Adrenal gland (tissue), 12 donors: Measurements from ENCODE around the gene PPP1R16B. TPM values are rescaled to one million over a fixed set of nuclear protein-coding genes. Genes with fewer than 3 reads are reported as not detected.

Source experiments
- DNase-seq, 7 donors: peaks; one replicate each; pipeline ENCODE4 v3.0.0-alpha.2; 2019 to 2020
- H3K27ac ChIP-seq, 5 donors: fragments of 200-600 bp; sonication (generic) in 4 of 5; 1 replicate in 3 of 5; 2 replicates in 2 of 5; pipeline versions ENCODE4 v1.5.1 to v1.8.0; 2016 to 2020; ENCODE audit warnings: mild to moderate bottlenecking in 1 of 5
- H3K27me3 ChIP-seq: fragments of 200-600 bp; 2 replicates; pipeline ENCODE4 v1.8.0; 2021
- H3K36me3 ChIP-seq, 2 donors: fragments of 200-600 bp; replicated peaks in 1 of 2; 1 replicate in 1 of 2; 2 replicates in 1 of 2; pipeline versions ENCODE4 v1.5.1 to v1.8.0; 2018 to 2022
- H3K4me1 ChIP-seq, 2 donors: fragments of 200-600 bp; replicated peaks in 1 of 2; 1 replicate in 1 of 2; 2 replicates in 1 of 2; pipeline versions ENCODE4 v1.5.1 to v1.8.0; 2018 to 2021
- H3K4me3 ChIP-seq, 4 donors: fragments of 200-600 bp; sonication (generic) in 3 of 4; one replicate each; pipeline ENCODE4 v1.5.1; 2016 to 2018
- H3K9me3 ChIP-seq, 3 donors: fragments of 200-600 bp; sonication (generic) in 1 of 3; replicated peaks in 1 of 3; 1 replicate in 2 of 3; 2 replicates in 1 of 3; pipeline versions ENCODE4 v1.5.1 to v1.8.0; 2016 to 2021
- CTCF ChIP-seq, 6 experiments: fragments of 450-650 bp in 4 of 6; fragments of 200-600 bp in 2 of 6; sonication (generic) in 1 of 6; IDR thresholded peaks; 1 replicate in 5 of 6; 2 replicates in 1 of 6; pipeline versions ENCODE4 v1.5.1 to v1.8.0; 2016 to 2021; ENCODE audit warnings: antibody characterized with exemption in 6 of 6, mild to moderate bottlenecking in 2 of 6, moderate library complexity in 1 of 6
- POLR2A ChIP-seq, 2 donors: fragments of 450-650 bp; IDR thresholded peaks; one replicate each; pipeline ENCODE4 v1.6.1; 2017; ENCODE audit warnings: antibody characterized with exemption in 2 of 2, mild to moderate bottlenecking in 2 of 2, moderate library complexity in 1 of 2
- WGBS, 4 donors: extraction: QIAGEN DNeasy Blood & Tissue Kit in 2 of 4; methylation state at CpG; one replicate each; pipeline versions ENCODE4 v1.1.5 to v1.1.7; 2013 to 2017; 5-methylcytosine and 5-hydroxymethylcytosine counted together
- intact Hi-C, 2 donors: fragments of 100-400 bp; cut with DNase I; formaldehyde crosslinking; loops; one replicate each; pipeline versions ENCODE4 v1.14.1 to v1.15.0; 2022 to 2023
- polyA plus RNA-seq, 3 donors: library from polyadenylated mRNA; stranded (reverse); fragments of 200-250 nt in 2 of 3; fragments of 350-450 nt in 1 of 3; fragmentation: Illumina TruSeq in 1 of 3; extraction: RNeasy Lipid Tissue Mini Kit (QIAGEN cat#74804) in 1 of 3; gene quantifications; one replicate each; pipeline ENCODE4 v1.2.3, GENCODE V29; 2013 to 2014
- total RNA-seq, 9 donors: library from RNA; depleted of rRNA in 4 of 9; stranded (reverse); fragments of >200 nt in 4 of 9; fragments of 120-200 nt in 1 of 9; fragmentation: NEBNext Ultra II Directional in 1 of 9; extraction: Animal tissue kit (Norgen Biotek cat#: 25700) in 1 of 9; gene quantifications; one replicate each; pipeline versions ENCODE4 v1.1.0 to v1.2.4, GENCODE V29; 2013 to 2023
- donor health status: healthy with polysubstance abuse.
- donor health status: Bipolar disorder and iron deficiency.
- donor health status: DM: yes; HTN: yes; CAD: no.
- donor health status: DM: no; HTN: no; CAD: no.
- donor health status: DM: no; HTN: no; CAD: no.
- donor health status: DM: yes; HTN: yes; CAD: no.

PPP1R16B gene
- total and polyA plus RNA-seq, 12 donors, result 1.8 to 18.3 (median 9.2) TPM

DNA sequence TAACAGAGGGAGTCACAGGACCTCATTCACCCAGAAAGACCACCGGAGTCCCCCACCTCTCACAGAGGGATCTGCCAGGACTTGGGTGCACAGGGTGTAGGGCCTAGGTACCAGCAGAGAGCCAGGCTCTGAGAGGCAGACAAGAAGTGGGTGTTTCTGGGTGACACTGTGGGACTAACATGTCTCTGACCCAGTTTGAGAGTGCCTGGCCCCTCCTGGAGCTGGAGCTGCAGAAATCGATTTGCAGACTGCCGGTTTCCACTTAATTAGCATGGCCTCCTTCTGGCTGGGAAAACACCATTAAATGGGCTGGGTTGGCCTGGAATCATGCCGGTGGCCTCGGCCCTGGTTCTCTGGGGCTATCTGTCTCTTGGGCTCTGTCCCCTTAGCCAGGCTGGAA is 59.2 kb downstream of the PPP1R16B start:
- H3K27me3 ChIP-seq, result no peaks in the 10 kb centered on the region
- no peaks in the 10 kb centered on the region for H3K4me1 ChIP-seq
- TF ChIP-seq POLR2A (IDR thresholded peaks at IDR 0.05) (no peak), CTCF (IDR thresholded peaks at IDR 0.05) (no peak)
- intact Hi-C loops, result no loop called here
- DNase-seq, result peak in 1 of 7 donors; percentile 58
- H3K27ac ChIP-seq, result no peak overlapping the region
- 78 to 92% (median 81%) methylated on average over 4 to 5 of the region's 5 CpGs for WGBS, 4 donors
- no peak overlapping the region for H3K4me3 ChIP-seq
- no peaks in the 10 kb centered on the region for H3K9me3 ChIP-seq
- no peaks in the 10 kb centered on the region for H3K36me3 ChIP-seq

DNA sequence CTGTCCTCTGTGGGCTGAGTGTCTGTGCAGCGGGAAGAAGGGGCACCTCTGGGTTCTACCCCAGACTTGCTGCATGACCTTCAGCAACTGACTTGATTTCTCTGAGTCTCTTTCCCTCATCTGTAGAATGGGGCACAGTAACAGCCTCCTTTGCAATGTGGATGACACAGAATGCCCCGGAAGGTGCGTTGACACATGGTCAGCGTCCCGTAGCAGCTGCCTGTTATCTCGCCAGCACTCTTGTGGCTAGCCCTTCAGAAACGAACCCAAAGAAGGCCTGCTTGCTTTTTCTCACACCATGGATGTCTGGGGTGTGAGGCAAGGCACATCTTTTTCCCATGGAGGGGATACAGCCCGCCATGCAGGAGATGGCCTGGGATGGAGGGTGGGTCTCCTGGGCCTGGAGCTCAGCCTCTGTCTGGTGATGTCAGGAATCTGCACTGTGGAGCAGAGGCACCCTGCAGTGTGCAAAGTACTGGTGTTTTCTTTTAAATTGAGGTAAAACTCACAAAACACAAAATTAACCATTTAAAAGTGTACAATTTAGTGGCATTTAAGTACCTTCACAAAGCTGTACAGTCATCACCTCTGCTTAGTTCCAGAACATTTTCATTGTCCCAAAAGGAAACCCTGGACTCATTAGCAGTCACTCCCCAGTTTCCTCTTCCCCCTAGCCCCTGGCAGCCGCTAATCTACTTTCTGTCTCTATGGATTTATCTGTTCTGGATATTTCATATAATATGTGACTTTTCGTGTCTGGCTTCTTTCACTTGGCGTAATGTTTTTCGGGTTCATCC is 61.0 kb downstream of the PPP1R16B start:
- 69 to 81% (median 76%) methylated on average over 8 to 12 of the region's 12 CpGs for WGBS, 4 donors
- intact Hi-C loops, result no loop called here
- no peaks in the 10 kb centered on the region for H3K27me3 ChIP-seq
- no peak overlapping the region for H3K4me3 ChIP-seq
- H3K36me3 ChIP-seq, result no peaks in the 10 kb centered on the region
- H3K9me3 ChIP-seq, result no peaks in the 10 kb centered on the region
- H3K4me1 ChIP-seq, result no peaks in the 10 kb centered on the region
- DNase-seq, result peak in 1 of 7 donors; percentile 42
- no peak for TF ChIP-seq CTCF (IDR thresholded peaks at IDR 0.05)
- TF ChIP-seq POLR2A (IDR thresholded peaks at IDR 0.05), result no peak
- peak overlapping the region in 2 of 5 donors; percentile 38 to 47 for H3K27ac ChIP-seq

GRCh38 chr20:38867062-38867359 is 61.5 kb downstream of the PPP1R16B start:
- Histone ChIP-seq H3K9me3 (no peaks in the 10 kb centered on the region), H3K27ac (peak overlapping the region in 1 of 5 donors; percentile 47), H3K4me3 (no peak overlapping the region), H3K4me1 (no peaks in the 10 kb centered on the region), H3K36me3 (no peaks in the 10 kb centered on the region), H3K27me3 (no peaks in the 10 kb centered on the region)
- intact Hi-C loops, result no loop called here
- TF ChIP-seq CTCF (IDR thresholded peaks at IDR 0.05) (no peak), POLR2A (IDR thresholded peaks at IDR 0.05) (no peak)
- 58 to 79% (median 73%) methylated on average over 3 to 4 of the region's 4 CpGs for WGBS, 4 donors
- DNase-seq, result no peak

DNA sequence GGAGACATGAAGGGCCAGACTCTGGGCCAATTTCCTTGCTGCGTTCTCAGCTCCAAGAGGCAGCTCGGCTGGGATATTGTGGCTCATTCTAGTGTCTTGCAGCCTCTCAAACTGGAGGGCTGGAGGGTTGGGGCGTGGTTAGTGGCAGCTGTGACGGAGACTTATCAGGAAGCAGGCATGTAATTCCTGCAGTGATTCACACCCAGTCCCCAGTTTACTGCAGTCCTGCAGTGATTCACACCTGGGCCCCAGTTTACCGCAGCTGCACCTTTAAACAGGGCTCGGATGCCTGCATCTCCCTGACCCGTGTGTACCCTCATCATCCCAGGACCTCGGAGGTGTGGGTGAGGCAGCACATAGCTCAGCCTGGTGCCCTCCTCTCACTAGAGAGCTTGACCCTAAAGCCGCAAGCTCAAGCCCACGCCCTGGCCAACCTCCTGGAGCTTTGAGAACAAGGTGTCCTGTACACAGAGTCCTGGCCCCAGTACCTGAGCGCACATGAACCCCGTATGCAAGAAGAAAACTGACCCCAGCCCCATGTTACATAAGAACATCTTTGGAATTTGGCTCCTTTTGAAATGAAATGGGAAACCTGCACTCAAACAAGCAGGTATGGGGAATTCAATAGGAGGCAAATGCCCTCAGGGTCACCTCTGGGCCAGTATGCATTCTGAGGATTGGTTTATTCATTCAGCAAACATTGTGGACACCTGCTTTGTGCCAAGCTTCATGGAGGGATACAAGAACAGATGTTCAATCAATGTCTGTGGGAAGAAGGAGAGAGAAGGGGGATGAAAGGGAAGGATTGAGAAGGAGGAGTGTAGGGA is 65.4 kb downstream of the PPP1R16B start:
- DNase-seq, result peak in 1 of 7 donors; percentile 62
- H3K4me3 ChIP-seq, result no peak overlapping the region
- TF ChIP-seq CTCF (IDR thresholded peaks at IDR 0.05) (no peak), POLR2A (IDR thresholded peaks at IDR 0.05) (no peak)
- no peaks in the 10 kb centered on the region for H3K4me1 ChIP-seq
- intact Hi-C loops, result no loop called here
- 63 to 77% (median 67%) methylated on average over 7 to 12 of the region's 12 CpGs for WGBS, 4 donors
- H3K27me3 ChIP-seq, result no peaks in the 10 kb centered on the region
- H3K9me3 ChIP-seq, result no peaks in the 10 kb centered on the region
- H3K27ac ChIP-seq, result no peak overlapping the region
- H3K36me3 ChIP-seq, result no peaks in the 10 kb centered on the region
